ENCODE results near the gene SCYL2. TPM values are rescaled to one million over a fixed set of nuclear protein-coding genes. Genes with fewer than 3 reads are reported as not detected.

The SCYL2 gene
- total and polyA plus RNA-seq, 10 of the 15 experiments (the other 5 are each of a cell fraction or from before 2014, with no cell fraction given) = 5.4 to 34.3 (median 26.9) TPM

- WGBS (ENCODE audit: insufficient coverage, insufficient replicate concordance, low lambda C conversion rate, missing lambda C conversion rate) = 2% methylated on average over 6 of the region's 6 CpGs
- no peak for DNase-seq (ENCODE audit: low read depth, low spot score)
Observed at GRCh38 chr12:100266585-100266834, 467 bp upstream of the SCYL2 start.

More at GRCh38 chr12:100266585-100266834, 467 bp upstream of the SCYL2 start:
- peak overlapping the region; percentile 78 for H3K27ac ChIP-seq (ENCODE audit: control insufficient read depth, insufficient read depth)
- RAD21 ChIA-PET (ENCODE audit: unreplicated experiment) = interaction anchor here (0.8 to 1.2 kb wide), 5 partner anchors 11 to 301 kb away, joined by 3 to 5 read pairs (median 3); partner anchors contain the start of gene ACTR6
- peak overlapping the region; percentile 93 for H3K4me2 ChIP-seq (ENCODE audit: control insufficient read depth, insufficient read depth)
- ATAC-seq = peak; percentile 88
- in situ Hi-C loops (cut with MboI) (no loop called here), intact Hi-C loops (cut with micrococcal nuclease; ENCODE audit: unreplicated experiment) (loop anchor here (2.0 to 5.0 kb wide), 2 partner anchors 66 to 124 kb away; partner anchors contain the start of genes ACTR6 and BLTP3B)
- CTCF ChIA-PET = interaction anchor here (1.2 to 2.5 kb wide), 4 partner anchors 10 to 63 kb away, joined by 3 to 7 read pairs (median 4); no protein-coding TSS in a partner anchor
- peak overlapping the region; percentile 93 for H3K9ac ChIP-seq (ENCODE audit: control insufficient read depth, insufficient read depth, low read length)
- H3K79me2 ChIP-seq (ENCODE audit: control insufficient read depth, insufficient read depth, low read length) = peaks cover 41% of the 10 kb centered on the region
- no TSS peak for BruUV-seq (replicated peaks)
- TF ChIP-seq DPF2 (IDR thresholded peaks at IDR 0.05) = no peak
- no peak for TF ChIP-seq SKIL (IDR thresholded peaks at IDR 0.05; ENCODE audit: low read depth, poor library complexity, severe bottlenecking)
- no peak for TF ChIP-seq STAT1 (conservative IDR thresholded peaks at IDR 0.05)
- TF ChIP-seq RUNX3 (IDR thresholded peaks at IDR 0.05; ENCODE audit: low read length) = 0 out of 2 replicates have a peak, but pooled peaks have one; percentile 10
- TF ChIP-seq ELK1 (IDR thresholded peaks at IDR 0.05; ENCODE audit: low read depth, low read length) = no peak
- no peak for TF ChIP-seq ZBTB33 (IDR thresholded peaks at IDR 0.05)
- no peaks in the 10 kb centered on the region for H3K27me3 ChIP-seq (replicated peaks in 1 of 2; ENCODE audit: control insufficient read depth in 2 of 2, insufficient read depth in 2 of 2, low read length in 1 of 2)
- peaks cover 3% of the 10 kb centered on the region; the same call in 1 of the 2 replicates for H3K4me1 ChIP-seq (ENCODE audit: control insufficient read depth, insufficient read depth, low read length)
- H2AFZ ChIP-seq (ENCODE audit: control insufficient read depth, low read depth, low read length) = peak overlapping the region; percentile 99
- SMC1A ChIA-PET (ENCODE audit: uncharacterized antibody, unreplicated experiment) = interaction anchor here (1.0 to 3.3 kb wide), 10 partner anchors 9 to 300 kb away, joined by 3 to 16 read pairs (median 4); no protein-coding TSS in a partner anchor
- H3K4me3 ChIP-seq = peak overlapping the region; percentile 98
- POLR2A ChIA-PET = interaction anchor here (2.1 to 2.9 kb wide), 4 partner anchors 11 to 66 kb away, joined by 7 to 18 read pairs (median 10); partner anchors contain the start of gene ACTR6
- H3K36me3 ChIP-seq (ENCODE audit: control insufficient read depth in 2 of 2, insufficient read depth in 2 of 2, low read length in 1 of 2) = no peaks in the 10 kb centered on the region
- peaks cover 3% of the 10 kb centered on the region; the same call in 1 of the 2 replicates for H4K20me1 ChIP-seq (ENCODE audit: control insufficient read depth, insufficient read depth)
- H3K9me3 ChIP-seq (replicated peaks; ENCODE audit: control insufficient read depth, insufficient read depth, low read length) = no peaks in the 10 kb centered on the region
- no peak for FAIRE-seq

All from GM12878 (cell line).